HG03139 (cell line): ENCODE results near the gene NAMPT.
"Not testable (repeated sequence)": the region's sequence is repeated elsewhere in the genome, so short reads cannot be mapped to it uniquely, and the experiment has no call there.

Source experiments
- ATAC-seq: cut with Tn5 transposase; IDR thresholded peaks from one replicate; pipeline ENCODE4 v1.9.1; 2021; ENCODE audit not compliant: unreplicated experiment

Gene NAMPT

DNA sequence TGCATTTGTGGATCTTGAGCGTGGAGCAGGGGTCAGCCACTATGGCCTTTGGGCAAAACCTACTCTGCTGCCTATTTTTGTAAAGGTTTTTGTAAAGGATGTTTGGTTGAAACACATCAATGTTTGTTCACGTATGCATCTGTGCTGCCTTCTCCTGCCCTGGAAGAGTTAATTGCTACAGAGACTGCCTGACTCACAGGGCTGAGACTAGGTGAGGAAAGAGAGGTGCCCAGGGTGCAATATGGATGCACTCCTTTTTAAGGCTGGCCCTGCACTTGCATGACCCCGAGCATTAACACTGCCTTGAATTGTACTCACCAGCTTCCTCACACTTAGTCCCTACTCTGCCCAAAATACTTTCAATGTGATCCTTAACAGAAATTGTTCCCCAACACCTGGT lies 20.9 kb upstream of the NAMPT start:
- ATAC-seq: no peak

- ATAC-seq: no peak
Measured at GRCh38 chr7:106304568-106304967, 19.8 kb upstream of the NAMPT start.

DNA sequence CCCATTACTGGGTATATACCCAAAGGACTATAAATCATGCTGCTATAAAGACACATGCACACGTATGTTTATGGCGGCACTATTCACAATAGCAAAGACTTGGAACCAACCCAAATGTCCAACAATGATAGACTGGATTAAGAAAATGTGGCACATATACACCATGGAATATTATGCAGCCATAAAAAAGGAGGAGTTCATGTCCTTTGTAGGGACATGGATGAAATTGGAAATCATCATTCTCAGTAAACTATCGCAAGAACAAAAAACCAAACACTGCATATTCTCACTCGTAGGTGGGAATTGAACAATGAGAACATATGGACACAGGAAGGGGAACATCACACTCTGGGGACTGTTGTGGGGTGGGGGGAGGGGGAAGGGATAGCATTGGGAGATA lies 13.8 kb upstream of the NAMPT start:
- not testable (repeated sequence) for ATAC-seq

GRCh38 chr7:106298155-106298554 lies 13.4 kb upstream of the NAMPT start:
- not testable (repeated sequence) for ATAC-seq

- ATAC-seq: no peak
Measured at GRCh38 chr7:106294334-106294733, 9.6 kb upstream of the NAMPT start.

- ATAC-seq: no peak
Measured at GRCh38 chr7:106291247-106291646, 6.5 kb upstream of the NAMPT start.

DNA sequence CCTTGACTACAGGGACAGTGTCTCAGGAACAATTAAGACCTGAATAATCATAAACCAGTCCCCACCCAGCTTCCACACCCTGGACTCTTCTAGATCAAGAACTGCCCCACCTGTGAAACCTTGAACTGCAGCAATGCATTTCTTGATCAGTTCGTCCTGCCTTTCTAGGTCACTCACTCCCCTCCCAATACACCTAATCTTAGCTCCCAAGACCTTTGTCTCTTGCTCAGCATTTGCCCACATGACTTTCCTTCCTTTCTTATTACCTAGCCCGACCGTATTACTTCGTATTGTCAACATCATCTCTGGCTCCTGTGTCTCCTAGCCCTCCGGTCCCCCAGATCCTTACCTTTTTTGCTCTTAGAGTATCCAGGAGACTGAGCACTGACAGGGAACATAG lies 5.5 kb upstream of the NAMPT start:
- ATAC-seq: no peak

GRCh38 chr7:106289848-106290247 lies 5.1 kb upstream of the NAMPT start:
- no peak for ATAC-seq

GRCh38 chr7:106288263-106288662 lies 3.5 kb upstream of the NAMPT start:
- no peak for ATAC-seq

- ATAC-seq: no peak
Measured at GRCh38 chr7:106287786-106288185, 3.0 kb upstream of the NAMPT start.

GRCh38 chr7:106285855-106286492 lies 1.2 kb upstream of the NAMPT start:
- peak; percentile 24 for ATAC-seq

GRCh38 chr7:106285051-106285854 lies 470 bp upstream of the NAMPT start:
- ATAC-seq: peak; percentile 72

- ATAC-seq: peak; percentile 14
Measured at GRCh38 chr7:106283831-106284713, 711 bp downstream of the NAMPT start.

DNA sequence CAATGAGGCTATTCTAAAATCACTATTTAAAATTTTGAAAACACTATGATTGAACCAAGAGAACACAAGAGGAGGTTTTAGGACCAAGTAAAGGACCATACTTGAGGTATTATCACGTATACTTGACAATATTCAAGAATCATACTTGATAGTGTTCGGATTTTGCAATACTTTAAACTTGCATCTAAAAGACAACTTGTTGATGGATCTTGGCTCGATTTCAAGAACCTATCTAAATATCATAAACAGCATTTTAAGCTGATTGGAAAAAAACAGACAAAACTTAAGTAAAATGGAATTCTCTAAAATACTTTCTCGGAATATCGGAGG lies 1.3 kb downstream of the NAMPT start:
- no peak for ATAC-seq

GRCh38 chr7:106282852-106283251 lies 1.9 kb downstream of the NAMPT start:
- ATAC-seq: no peak

- ATAC-seq: no peak
Measured at GRCh38 chr7:106282390-106282789, 2.4 kb downstream of the NAMPT start.

DNA sequence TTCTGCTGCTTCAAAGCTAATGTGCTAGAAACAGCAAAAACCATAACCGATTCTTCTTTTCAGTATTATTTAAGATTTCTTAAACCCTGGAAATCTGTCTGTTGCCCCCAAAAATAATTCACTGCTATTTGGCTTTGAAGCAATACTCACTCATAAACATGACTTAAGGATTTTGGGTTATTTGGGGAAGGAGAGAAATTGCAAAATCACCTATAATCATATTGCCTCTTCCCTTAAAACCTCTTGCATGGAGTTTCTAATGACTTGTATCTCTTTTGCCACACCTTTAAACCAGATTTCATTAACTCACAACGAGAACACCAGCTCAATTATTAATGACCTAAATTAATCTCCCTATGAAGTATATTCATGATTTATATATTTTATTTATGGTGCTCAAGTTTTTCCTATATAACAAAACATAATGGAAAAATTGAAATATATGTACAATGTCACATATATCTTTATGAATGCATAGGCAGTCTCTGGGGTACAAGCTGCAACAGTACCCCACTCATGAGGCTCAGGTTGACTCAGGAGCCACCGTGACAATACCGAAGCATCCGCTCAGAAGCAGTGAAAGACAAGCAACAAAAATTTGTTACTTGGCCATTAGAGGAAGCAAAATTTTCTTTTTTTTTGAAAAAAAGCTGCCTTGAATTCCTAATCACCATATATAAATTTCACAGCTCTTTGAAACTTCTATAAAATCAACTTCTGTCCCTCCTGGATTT lies 3.0 kb downstream of the NAMPT start:
- ATAC-seq: no peak

- no peak for ATAC-seq
Measured at GRCh38 chr7:106281127-106281526, 3.7 kb downstream of the NAMPT start.

GRCh38 chr7:106279425-106280197 lies 5.2 kb downstream of the NAMPT start:
- no peak for ATAC-seq

DNA sequence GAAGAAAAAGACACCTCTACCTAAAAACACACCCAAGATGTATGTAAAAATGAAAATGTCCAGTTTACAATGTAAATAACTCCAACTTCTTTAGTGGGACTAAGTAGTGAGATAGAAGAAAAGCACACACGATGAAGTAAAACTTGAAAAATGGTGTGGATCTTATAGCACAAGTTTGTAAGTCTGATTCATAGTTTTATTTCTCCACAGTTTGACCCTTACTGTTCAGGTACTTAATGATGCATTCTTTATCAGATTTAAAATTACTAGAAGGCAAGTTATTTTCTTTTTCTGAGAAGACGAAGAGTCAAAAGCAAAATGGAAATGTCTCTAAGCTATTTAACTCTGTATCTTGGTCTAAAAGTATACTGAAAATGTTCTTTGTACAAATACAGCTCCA lies 6.1 kb downstream of the NAMPT start:
- ATAC-seq: no peak
